ENCODE results near the gene MYOM1.

DNA sequence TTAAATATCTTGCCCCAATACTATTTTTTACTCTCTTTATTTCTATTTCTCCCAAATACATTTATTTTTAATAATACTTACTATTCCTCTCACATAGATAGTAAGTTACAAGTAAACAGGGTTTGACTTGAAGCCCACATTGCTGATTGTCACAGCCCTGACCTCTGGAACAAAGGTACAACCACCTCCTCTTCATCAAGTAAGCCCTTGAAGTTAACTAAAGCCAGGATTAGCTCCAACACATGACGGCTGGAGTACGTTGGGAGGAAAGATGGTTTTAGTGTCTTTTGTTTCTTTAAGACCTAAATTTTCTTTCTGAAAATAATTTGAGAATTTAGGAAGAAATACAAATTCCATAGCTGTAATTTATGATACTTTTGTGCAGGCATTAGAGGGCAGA is 949 bp downstream of the MYOM1 start:
- TF ChIP-seq, protein P1, sequence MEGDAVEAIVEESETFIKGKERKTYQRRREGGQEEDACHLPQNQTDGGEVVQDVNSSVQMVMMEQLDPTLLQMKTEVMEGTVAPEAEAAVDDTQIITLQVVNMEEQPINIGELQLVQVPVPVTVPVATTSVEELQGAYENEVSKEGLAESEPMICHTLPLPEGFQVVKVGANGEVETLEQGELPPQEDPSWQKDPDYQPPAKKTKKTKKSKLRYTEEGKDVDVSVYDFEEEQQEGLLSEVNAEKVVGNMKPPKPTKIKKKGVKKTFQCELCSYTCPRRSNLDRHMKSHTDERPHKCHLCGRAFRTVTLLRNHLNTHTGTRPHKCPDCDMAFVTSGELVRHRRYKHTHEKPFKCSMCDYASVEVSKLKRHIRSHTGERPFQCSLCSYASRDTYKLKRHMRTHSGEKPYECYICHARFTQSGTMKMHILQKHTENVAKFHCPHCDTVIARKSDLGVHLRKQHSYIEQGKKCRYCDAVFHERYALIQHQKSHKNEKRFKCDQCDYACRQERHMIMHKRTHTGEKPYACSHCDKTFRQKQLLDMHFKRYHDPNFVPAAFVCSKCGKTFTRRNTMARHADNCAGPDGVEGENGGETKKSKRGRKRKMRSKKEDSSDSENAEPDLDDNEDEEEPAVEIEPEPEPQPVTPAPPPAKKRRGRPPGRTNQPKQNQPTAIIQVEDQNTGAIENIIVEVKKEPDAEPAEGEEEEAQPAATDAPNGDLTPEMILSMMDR (IDR thresholded peaks at IDR 0.05), result no peak
- TF ChIP-seq POLR2A (IDR thresholded peaks at IDR 0.05; ENCODE audit: low read depth), result no peak
- TF ChIP-seq POLR2AphosphoS5 (IDR thresholded peaks at IDR 0.05), result no peak
- TF ChIP-seq EP300 (IDR thresholded peaks at IDR 0.05), result no peak

Data from esophagus muscularis mucosa (tissue), 4 donors.